CD14-positive monocyte (primary cell): Measurements from ENCODE around the gene PDZD8. TPM values are rescaled to one million over a fixed set of nuclear protein-coding genes. Genes with fewer than 3 reads are reported as not detected.
"Not testable (repeated sequence)": the region's sequence is repeated elsewhere in the genome, so short reads cannot be mapped to it uniquely, and the experiment has no call there.

Experiments
- DNase-seq, 3 donors: peaks; one replicate each; pipeline ENCODE4 v3.0.0-alpha.2; 2011 to 2022
- H2AFZ ChIP-seq: 2 replicates; pipeline ENCODE4 v1.6.0; 2012; ENCODE audit warnings: mild to moderate bottlenecking, low read depth, low read length, inconsistent platforms; ENCODE audit not compliant: insufficient read depth, poor library complexity, severe bottlenecking
- H3K27ac ChIP-seq, 2 donors: 1 replicate in 1 of 2; 2 replicates in 1 of 2; pipeline ENCODE4 v1.5.1; 2012 to 2013; ENCODE audit warnings: low read length in 2 of 2, control low read depth in 1 of 2, inconsistent platforms in 1 of 2, low read depth in 1 of 2, mild to moderate bottlenecking in 1 of 2
- H3K27me3 ChIP-seq, 2 donors: one replicate each; pipeline versions ENCODE4 v1.6.0 to v1.6.1; 2011 to 2013; ENCODE audit warnings: low read length in 2 of 2; ENCODE audit not compliant: control insufficient read depth in 2 of 2, insufficient read depth in 2 of 2
- H3K36me3 ChIP-seq, 2 donors: replicated peaks in 1 of 2; 1 replicate in 1 of 2; 2 replicates in 1 of 2; pipeline versions ENCODE4 v1.5.1 to v1.6.1; 2012 to 2013; ENCODE audit warnings: low read length in 2 of 2, control low read depth in 1 of 2, inconsistent platforms in 1 of 2, mild to moderate bottlenecking in 1 of 2; ENCODE audit not compliant: insufficient read depth in 2 of 2, control insufficient read depth in 1 of 2
- H3K4me1 ChIP-seq, 2 donors: 1 replicate in 1 of 2; 2 replicates in 1 of 2; pipeline versions ENCODE4 v1.5.1 to v1.6.1; 2012 to 2013; ENCODE audit warnings: low read length in 2 of 2, control low read depth in 1 of 2, inconsistent platforms in 1 of 2, mild to moderate bottlenecking in 1 of 2, moderate library complexity in 1 of 2; ENCODE audit not compliant: insufficient read depth in 2 of 2, control insufficient read depth in 1 of 2
- H3K4me2 ChIP-seq: replicated peaks from 2 replicates; pipeline ENCODE3; 2012; ENCODE audit warnings: low read length, moderate library complexity, mild to moderate bottlenecking; ENCODE audit not compliant: poor library complexity, severe bottlenecking; ENCODE audit errors: extremely low read depth
- H3K4me3 ChIP-seq, 3 experiments: fragments of 200-600 bp in 1 of 3; sonication (generic) in 1 of 3; replicated peaks in 1 of 3; 1 replicate in 2 of 3; 2 replicates in 1 of 3; pipeline ENCODE4 v1.5.1; 2011 to 2013; ENCODE audit warnings: low read length in 3 of 3, mild to moderate bottlenecking in 3 of 3, control low read depth in 2 of 3, low read depth in 2 of 3, inconsistent platforms in 1 of 3, moderate library complexity in 1 of 3
- H3K79me2 ChIP-seq: 2 replicates; pipeline ENCODE4 v1.6.0; 2012; ENCODE audit warnings: mild to moderate bottlenecking, control low read depth, inconsistent platforms, low read length, moderate library complexity; ENCODE audit not compliant: insufficient read depth
- H3K9ac ChIP-seq: 2 replicates; pipeline ENCODE4 v1.6.0; 2017; ENCODE audit warnings: low read length, mild to moderate bottlenecking; ENCODE audit not compliant: insufficient read depth, poor library complexity, severe bottlenecking
- H3K9me3 ChIP-seq, 2 donors: replicated peaks in 1 of 2; 1 replicate in 1 of 2; 2 replicates in 1 of 2; pipeline versions ENCODE4 v1.5.1 to v1.6.1; 2012 to 2013; ENCODE audit warnings: low read length in 2 of 2, control low read depth in 1 of 2; ENCODE audit not compliant: control insufficient read depth in 1 of 2, insufficient read depth in 1 of 2
- H4K20me1 ChIP-seq: 2 replicates; pipeline ENCODE4 v1.6.0; 2012; ENCODE audit warnings: mild to moderate bottlenecking, low read length, control low read depth, moderate library complexity; ENCODE audit not compliant: insufficient read depth
- H3K27ac Mint-ChIP-seq, 7 donors: one replicate each; pipeline ENCODE4 v1.8.0; 2020; ENCODE audit warnings: mild to moderate bottlenecking in 7 of 7, mixed read lengths in 7 of 7, moderate library complexity in 6 of 7, inconsistent platforms in 2 of 7
- H3K27me3 Mint-ChIP-seq, 3 donors: one replicate each; pipeline ENCODE4 v1.8.0; 2021 to 2022; ENCODE audit warnings: low read depth in 3 of 3, mild to moderate bottlenecking in 3 of 3, mixed read lengths in 3 of 3, moderate library complexity in 3 of 3, inconsistent platforms in 1 of 3
- H3K36me3 Mint-ChIP-seq, 2 donors: one replicate each; pipeline ENCODE4 v1.8.0; 2020; ENCODE audit warnings: mixed read lengths in 2 of 2, inconsistent platforms in 1 of 2, mild to moderate bottlenecking in 1 of 2
- H3K4me1 Mint-ChIP-seq: one replicate; pipeline ENCODE4 v1.8.0; 2020; ENCODE audit warnings: mild to moderate bottlenecking, mixed read lengths
- H3K4me3 Mint-ChIP-seq, 2 donors: one replicate each; pipeline ENCODE4 v1.8.0; 2020; ENCODE audit warnings: mild to moderate bottlenecking in 2 of 2, mixed read lengths in 2 of 2, moderate library complexity in 1 of 2
- H3K9me3 Mint-ChIP-seq, 7 donors: one replicate each; pipeline ENCODE4 v1.8.0; 2020 to 2022; ENCODE audit warnings: mixed read lengths in 7 of 7, mild to moderate bottlenecking in 6 of 7, moderate library complexity in 6 of 7, inconsistent platforms in 2 of 7
- WGBS: methylation state at CpG from one replicate; pipeline ENCODE4 v1.1.5; 2013; ENCODE audit warnings: missing lambda C conversion rate; ENCODE audit not compliant: insufficient coverage; 5-methylcytosine and 5-hydroxymethylcytosine counted together
- intact Hi-C, 2 donors: fragments of 100-400 bp; cut with micrococcal nuclease; formaldehyde crosslinking; loops; one replicate each; pipeline versions ENCODE4 v1.15.0 to v1.15.1; 2023
- polyA plus RNA-seq, 3 donors: library from polyadenylated mRNA; depleted of rRNA in 1 of 3; unstranded in 2 of 3; stranded (reverse) in 1 of 3; fragments of 300-500 nt in 2 of 3; fragments of >200 nt in 1 of 3; fragmentation: Illumina TruSeq in 2 of 3; gene quantifications; 1 replicate in 2 of 3; 2 replicates in 1 of 3; pipeline ENCODE4 v1.2.3, GENCODE V29; 2012 to 2021
- TF ChIP-seq, protein P1 (sequence below): fragments of 200-600 bp; IDR thresholded peaks from one replicate; pipeline ENCODE4 v1.8.0; 2022; ENCODE audit warnings: antibody characterized with exemption, mild to moderate bottlenecking

The PDZD8 gene
- polyA plus RNA-seq, 3 donors: 4.6 to 104 (median 9.0) TPM

GRCh38 chr10:117237401-117237991, 137.7 kb downstream of the PDZD8 start:
- no peaks in the 10 kb centered on the region for H4K20me1 ChIP-seq
- WGBS: 33% methylated on average over 2 of the region's 5 CpGs
- peak; percentile 76 to 91 (median 85) for DNase-seq
- H3K36me3 Mint-ChIP-seq: peaks cover 0 to 2% of the 10 kb centered on the region in 2 donors
- no peak overlapping the region for H2AFZ ChIP-seq
- no peak overlapping the region for H3K4me3 Mint-ChIP-seq
- H3K27ac ChIP-seq: peak overlapping the region in 1 of 2 donors; percentile 44
- H3K27me3 Mint-ChIP-seq: peaks cover 25 to 48% (median 38%) of the 10 kb centered on the region in 3 donors
- peaks cover 12 to 15% of the 10 kb centered on the region in 2 donors for H3K9me3 ChIP-seq
- H3K27ac Mint-ChIP-seq: peak overlapping the region in 6 of 7 donors; percentile 50 to 87 (median 70)
- no peak overlapping the region for H3K9ac ChIP-seq
- H3K4me3 ChIP-seq: no peak overlapping the region
- H3K4me2 ChIP-seq: no peak overlapping the region
- peaks cover 7 to 37% (median 17%) of the 10 kb centered on the region in 7 donors for H3K9me3 Mint-ChIP-seq
- peaks cover 0 to 13% of the 10 kb centered on the region in 2 donors for H3K4me1 ChIP-seq
- intact Hi-C loops: loop anchor here in 1 of 2 donors (5.0 kb wide), 1 partner anchor 205 kb away; no protein-coding TSS in a partner anchor
- H3K79me2 ChIP-seq: no peaks in the 10 kb centered on the region
- peaks cover 6% of the 10 kb centered on the region for H3K4me1 Mint-ChIP-seq
- no peaks in the 10 kb centered on the region for H3K36me3 ChIP-seq
- TF ChIP-seq, protein P1, sequence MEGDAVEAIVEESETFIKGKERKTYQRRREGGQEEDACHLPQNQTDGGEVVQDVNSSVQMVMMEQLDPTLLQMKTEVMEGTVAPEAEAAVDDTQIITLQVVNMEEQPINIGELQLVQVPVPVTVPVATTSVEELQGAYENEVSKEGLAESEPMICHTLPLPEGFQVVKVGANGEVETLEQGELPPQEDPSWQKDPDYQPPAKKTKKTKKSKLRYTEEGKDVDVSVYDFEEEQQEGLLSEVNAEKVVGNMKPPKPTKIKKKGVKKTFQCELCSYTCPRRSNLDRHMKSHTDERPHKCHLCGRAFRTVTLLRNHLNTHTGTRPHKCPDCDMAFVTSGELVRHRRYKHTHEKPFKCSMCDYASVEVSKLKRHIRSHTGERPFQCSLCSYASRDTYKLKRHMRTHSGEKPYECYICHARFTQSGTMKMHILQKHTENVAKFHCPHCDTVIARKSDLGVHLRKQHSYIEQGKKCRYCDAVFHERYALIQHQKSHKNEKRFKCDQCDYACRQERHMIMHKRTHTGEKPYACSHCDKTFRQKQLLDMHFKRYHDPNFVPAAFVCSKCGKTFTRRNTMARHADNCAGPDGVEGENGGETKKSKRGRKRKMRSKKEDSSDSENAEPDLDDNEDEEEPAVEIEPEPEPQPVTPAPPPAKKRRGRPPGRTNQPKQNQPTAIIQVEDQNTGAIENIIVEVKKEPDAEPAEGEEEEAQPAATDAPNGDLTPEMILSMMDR: no peak
- peaks cover 23 to 26% of the 10 kb centered on the region in 2 donors for H3K27me3 ChIP-seq

DNA sequence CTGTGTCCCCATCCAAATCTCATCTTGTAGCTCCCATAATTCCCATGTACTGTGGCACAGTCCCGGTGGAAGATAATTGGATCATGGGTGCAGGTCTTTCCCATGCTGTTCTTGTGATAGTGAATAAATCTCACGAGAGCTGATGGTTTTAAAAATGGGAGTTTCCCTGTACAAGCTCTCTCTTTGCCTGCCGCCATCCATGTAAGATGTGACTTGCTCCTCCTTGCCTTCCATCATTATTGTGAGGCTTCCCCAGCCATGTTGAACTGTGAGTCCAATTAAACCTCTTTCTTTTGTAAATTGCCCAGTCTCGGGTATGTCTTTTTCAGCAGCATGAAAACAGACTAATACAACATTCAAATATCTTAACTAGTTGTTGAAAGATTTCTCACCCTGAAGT, 145.1 kb downstream of the PDZD8 start:
- H3K27ac Mint-ChIP-seq, H3K4me3 Mint-ChIP-seq, H3K4me1 Mint-ChIP-seq, H3K36me3 Mint-ChIP-seq, H3K27me3 ChIP-seq, H3K79me2 ChIP-seq, DNase-seq, H3K9ac ChIP-seq, H2AFZ ChIP-seq, H3K9me3 ChIP-seq, intact Hi-C loops, H3K4me3 ChIP-seq, H3K4me1 ChIP-seq, H3K9me3 Mint-ChIP-seq, H3K4me2 ChIP-seq, H3K27ac ChIP-seq, H4K20me1 ChIP-seq, H3K36me3 ChIP-seq: not testable (repeated sequence)
- H3K27me3 Mint-ChIP-seq: peaks cover 10 to 20% (median 14%) of the 10 kb centered on the region in 3 donors
- 82% methylated on average over 2 of the region's 4 CpGs for WGBS
